WTC11 (cell line): ENCODE data around the gene AHRR. TPM values are rescaled to one million over a fixed set of nuclear protein-coding genes. Genes with fewer than 3 reads are reported as not detected.
"Not testable (repeated sequence)": the region's sequence is repeated elsewhere in the genome, so short reads cannot be mapped to it uniquely, and the experiment has no call there.

Experiments
- ATAC-seq: fragments of 200-7000 bp; cut with Tn5 transposase; 2 replicates; pipeline ENCODE4 v1.10.0; 2021; ENCODE audit warnings: mild to moderate bottlenecking, moderate library complexity
- CTCF ChIA-PET: fragments of 300-600 bp; sonication (Branson Sonifier 250); formaldehyde crosslinking; loops from one replicate; lab custom pipeline; 2021; ENCODE audit warnings: antibody characterized with exemption; lab: Charles Lee
- POLR2A ChIA-PET: fragments of 350-600 bp; sonication (Branson Sonifier 250); formaldehyde crosslinking; loops from one replicate; lab custom pipeline; 2021; ENCODE audit warnings: antibody characterized with exemption; lab: Charles Lee
- DNase-seq: peaks from one replicate; pipeline ENCODE4 v3.0.0; 2021; ENCODE audit warnings: low spot score
- H3K27ac Mint-ChIP-seq: 2 replicates; pipeline ENCODE4 v1.8.0; 2021; ENCODE audit warnings: mixed read lengths
- H3K27me3 Mint-ChIP-seq: 2 replicates; pipeline ENCODE4 v1.8.0; 2021; ENCODE audit warnings: low read depth, mild to moderate bottlenecking, moderate library complexity, mixed read lengths
- H3K36me3 Mint-ChIP-seq: 2 replicates; pipeline ENCODE4 v1.8.0; 2021; ENCODE audit warnings: mixed read lengths
- H3K4me1 Mint-ChIP-seq: 2 replicates; pipeline ENCODE4 v1.8.0; 2022; ENCODE audit warnings: mixed read lengths
- H3K4me3 Mint-ChIP-seq: 2 replicates; pipeline ENCODE4 v1.8.0; 2021; ENCODE audit warnings: mild to moderate bottlenecking, moderate library complexity, mixed read lengths
- H3K9me3 Mint-ChIP-seq: 2 replicates; pipeline ENCODE4 v1.8.0; 2021; ENCODE audit warnings: mixed read lengths
- ATF3 ChIP-seq: sonication (generic); formaldehyde crosslinking; conservative IDR thresholded peaks from 2 replicates; pipeline ENCODE4 v1.8.1; 2022; ENCODE audit warnings: mild to moderate bottlenecking, missing genetic modification reagents
- CDX4 ChIP-seq: fragments of 250-450 bp; sonication (Bioruptor Pico); IDR thresholded peaks from 2 replicates; pipeline ENCODE4 v1.9.0; 2021; ENCODE audit warnings: moderate library complexity, mild to moderate bottlenecking, inconsistent platforms, borderline replicate concordance
- CREB1 ChIP-seq: sonication (generic); formaldehyde crosslinking; IDR thresholded peaks from 2 replicates; pipeline ENCODE4 v1.8.0; 2023; ENCODE audit warnings: mild to moderate bottlenecking, missing genetic modification reagents
- ERG ChIP-seq: fragments of 250-450 bp; sonication (Bioruptor Pico); IDR thresholded peaks from 2 replicates; pipeline ENCODE4 v1.8.0; 2021; ENCODE audit warnings: mild to moderate bottlenecking
- FOXJ3 ChIP-seq: sonication (generic); formaldehyde crosslinking; IDR thresholded peaks from 2 replicates; pipeline ENCODE4 v1.9.0; 2021; ENCODE audit warnings: missing genetic modification reagents, mild to moderate bottlenecking, borderline replicate concordance
- GABPB1 ChIP-seq: sonication (generic); formaldehyde crosslinking; IDR thresholded peaks from 2 replicates; pipeline ENCODE4 v1.8.1; 2023; ENCODE audit warnings: mild to moderate bottlenecking, missing genetic modification reagents
- GRHL2 ChIP-seq: fragments of 250-450 bp; sonication (Bioruptor Pico); IDR thresholded peaks from 2 replicates; pipeline ENCODE4 v1.8.0; 2022; ENCODE audit warnings: mild to moderate bottlenecking, moderate library complexity; ENCODE audit not compliant: insufficient replicate concordance, severe bottlenecking
- IRF1 ChIP-seq: sonication (generic); formaldehyde crosslinking; IDR thresholded peaks from 2 replicates; pipeline ENCODE4 v1.8.0; 2023; ENCODE audit warnings: missing genetic modification reagents
- MXD4 ChIP-seq: fragments of 250-450 bp; sonication (Bioruptor Pico); IDR thresholded peaks from 2 replicates; pipeline ENCODE4 v1.8.0; 2021; ENCODE audit warnings: mild to moderate bottlenecking, moderate library complexity, borderline replicate concordance
- NR2C2 ChIP-seq: sonication (generic); formaldehyde crosslinking; IDR thresholded peaks from 2 replicates; pipeline ENCODE4 v1.8.0; 2022; ENCODE audit warnings: mild to moderate bottlenecking, missing genetic modification reagents
- PREB ChIP-seq: sonication (generic); formaldehyde crosslinking; IDR thresholded peaks from 2 replicates; pipeline ENCODE4 v1.8.1; 2022; ENCODE audit warnings: mild to moderate bottlenecking, missing genetic modification reagents, moderate library complexity, borderline replicate concordance
- SMAD4 ChIP-seq: sonication (generic); formaldehyde crosslinking; IDR thresholded peaks from 2 replicates; pipeline ENCODE4 v1.8.0; 2022; ENCODE audit warnings: mild to moderate bottlenecking, missing genetic modification reagents
- TP53 ChIP-seq: sonication (generic); formaldehyde crosslinking; IDR thresholded peaks from 2 replicates; pipeline ENCODE4 v1.8.1; 2023; ENCODE audit warnings: mild to moderate bottlenecking, missing genetic modification reagents
- ZBTB21 ChIP-seq: sonication (generic); formaldehyde crosslinking; IDR thresholded peaks from 2 replicates; pipeline ENCODE4 v1.8.1; 2023; ENCODE audit warnings: mild to moderate bottlenecking, missing genetic modification reagents, borderline replicate concordance
- ZBTB43 ChIP-seq: sonication (generic); formaldehyde crosslinking; IDR thresholded peaks from 2 replicates; pipeline ENCODE4 v1.8.1; 2023; ENCODE audit warnings: mild to moderate bottlenecking, missing genetic modification reagents
- ZMAT4 ChIP-seq: fragments of 250-450 bp; sonication (Bioruptor Pico); IDR thresholded peaks from 2 replicates; pipeline ENCODE4 v1.9.0; 2021; ENCODE audit warnings: mild to moderate bottlenecking
- ZNF232 ChIP-seq: sonication (generic); formaldehyde crosslinking; IDR thresholded peaks from 2 replicates; pipeline ENCODE4 v1.8.0; 2022; ENCODE audit warnings: mild to moderate bottlenecking, missing genetic modification reagents
- ZNF423 ChIP-seq: fragments of 250-450 bp; sonication (Bioruptor Pico); IDR thresholded peaks from 2 replicates; pipeline ENCODE4 v2.1.2; 2022; ENCODE audit warnings: mild to moderate bottlenecking, moderate library complexity
- total RNA-seq: library from RNA; stranded (reverse); gene quantifications from 3 replicates; pipeline ENCODE4 v1.2.3, GENCODE V29; 2021

Gene AHRR
- total RNA-seq, 1 experiment from 2014 or later, result 4.5 TPM

GRCh38 chr5:399296-400281 lies 78.1 kb downstream of the AHRR start (continued):
- TF ChIP-seq PREB (CRISPR knock-in tag), result no peak
- TF ChIP-seq CDX4 (CRISPR knock-in tag), result no peak
- TF ChIP-seq ZNF423, result peak; percentile 83
- TF ChIP-seq ATF3 (CRISPR knock-in tag), result no peak
- TF ChIP-seq GRHL2 (CRISPR knock-in tag), result no peak
- TF ChIP-seq IRF1 (CRISPR knock-in tag), result no peak
- no peak for TF ChIP-seq ZMAT4
- no peak for TF ChIP-seq MXD4 (CRISPR knock-in tag)

GRCh38 chr5:400282-401145 lies 79.0 kb downstream of the AHRR start:
- TF ChIP-seq GABPB1 (no peak), TP53 (CRISPR knock-in tag) (0 out of 2 replicates have a peak, but pooled peaks have one; percentile 2)
- no peaks in the 10 kb centered on the region for H3K36me3 Mint-ChIP-seq
- ChIA-PET CTCF (interaction anchor here (1.2 to 6.0 kb wide), 5 partner anchors 13 to 83 kb away, joined by 3 to 38 read pairs (median 11); no protein-coding TSS in a partner anchor), POLR2A (interaction anchor here (0.8 to 1.6 kb wide), 2 partner anchors 14 to 183 kb away, joined by 3 read pairs; partner anchors contain the start of genes CCDC127 and SDHA)
- ATAC-seq, result peak; percentile 9
- DNase-seq, result peak; percentile 39
- H3K27me3 Mint-ChIP-seq, result peaks cover 19% of the 10 kb centered on the region
- H3K4me3 Mint-ChIP-seq, result peak overlapping the region; percentile 44; the same call in 1 of the 2 replicates
- H3K4me1 Mint-ChIP-seq, result peaks cover 12% of the 10 kb centered on the region
- H3K27ac Mint-ChIP-seq, result peak overlapping the region; percentile 26; the same call in 1 of the 2 replicates
- no peaks in the 10 kb centered on the region for H3K9me3 Mint-ChIP-seq

- H3K4me3 Mint-ChIP-seq, result no peak overlapping the region
- POLR2A ChIA-PET, result interaction anchor here (0.9 to 1.6 kb wide), 2 partner anchors 11 to 13 kb away, joined by 3 read pairs; no protein-coding TSS in a partner anchor
- H3K9me3 Mint-ChIP-seq, result no peaks in the 10 kb centered on the region
- H3K27ac Mint-ChIP-seq, result no peak overlapping the region
- no peaks in the 10 kb centered on the region for H3K36me3 Mint-ChIP-seq
- CTCF ChIA-PET, result interaction anchor here (3.9 to 6.0 kb wide), 2 partner anchors 13 to 30 kb away, joined by 15 to 38 read pairs; no protein-coding TSS in a partner anchor
- DNase-seq, result no peak
- TF ChIP-seq ZNF232 (no peak), FOXJ3 (CRISPR knock-in tag) (no peak), NR2C2 (CRISPR knock-in tag) (no peak), ZBTB21 (CRISPR knock-in tag) (no peak), ZBTB43 (CRISPR knock-in tag) (no peak), SMAD4 (CRISPR knock-in tag) (no peak), ZMAT4 (no peak), CREB1 (no peak), ERG (no peak)
- TF ChIP-seq, all 79 proteins: peak for 0
- H3K27me3 Mint-ChIP-seq, result peaks cover 19% of the 10 kb centered on the region
- no peak for ATAC-seq
- H3K4me1 Mint-ChIP-seq, result peaks cover 12% of the 10 kb centered on the region
Observed at GRCh38 chr5:401146-402034, 79.9 kb downstream of the AHRR start.

GRCh38 chr5:402219-402614 lies 80.7 kb downstream of the AHRR start:
- not testable (repeated sequence) for H3K36me3 Mint-ChIP-seq, ATAC-seq, H3K4me3 Mint-ChIP-seq, DNase-seq, H3K27ac Mint-ChIP-seq, H3K9me3 Mint-ChIP-seq
- peaks cover 19% of the 10 kb centered on the region for H3K27me3 Mint-ChIP-seq
- ChIA-PET CTCF (interaction anchor here (0.7 to 6.0 kb wide), 2 partner anchors 12 to 21 kb away, joined by 3 to 38 read pairs; no protein-coding TSS in a partner anchor), POLR2A (interaction anchor here (0.9 to 1.6 kb wide), 2 partner anchors 10 to 12 kb away, joined by 3 read pairs; no protein-coding TSS in a partner anchor)
- peaks cover 12% of the 10 kb centered on the region for H3K4me1 Mint-ChIP-seq
